HepG2 (cell line): ENCODE data around the gene CDC123. TPM values are rescaled to one million over a fixed set of nuclear protein-coding genes. Genes with fewer than 3 reads are reported as not detected.
"Not testable (repeated sequence)": the region's sequence is repeated elsewhere in the genome, so short reads cannot be mapped to it uniquely, and the experiment has no call there.

Experiments
- ATAC-seq: fragments of 200-7000 bp; cut with Tn5 transposase; 3 replicates; pipeline ENCODE4 v1.9.1; 2020; ENCODE audit warnings: mild to moderate bottlenecking, moderate library complexity
- BruUV-seq: library from RNA; stranded (reverse); fragments of 400-500 nt; replicated peaks from 2 replicates; lab custom pipeline; 2021; lab: Mats Ljungman, UMichigan
- CTCF ChIA-PET: fragments of 300-600 bp; formaldehyde crosslinking; extraction: SDS; loops from one replicate; lab custom pipeline; 2021; ENCODE audit warnings: low total read pairs, inconsistent platforms, low intra/inter-chr PET ratio; lab: Yijun Ruan, JAX
- POLR2A ChIA-PET: fragments of 350-600 bp; sonication (Branson Sonifier 250); formaldehyde crosslinking; loops from one replicate; lab custom pipeline; 2020; ENCODE audit warnings: antibody characterized with exemption, inconsistent platforms; lab: Yijun Ruan, JAX
- DNase-seq: peaks from one replicate; pipeline ENCODE4 v3.0.0-alpha.2; 2015; ENCODE audit warnings: low spot score
- FAIRE-seq: peaks from 3 replicates; lab custom pipeline; 2011; peaks lifted over from hg19 to GRCh38; lab: Jason Lieb, UNC
- H2AFZ ChIP-seq: one replicate; pipeline ENCODE4 v1.6.1; 2011; ENCODE audit warnings: low read length, inconsistent platforms
- H3K27ac ChIP-seq: fragments of 300-600 bp; 3 replicates; pipeline ENCODE4 v1.8.0; 2011; ENCODE audit warnings: mixed run types, mild to moderate bottlenecking, mixed read lengths, low read length, inconsistent platforms; ENCODE audit not compliant: insufficient read depth; ENCODE audit errors: extremely low read length
- H3K27me3 ChIP-seq, 2 experiments: fragments of 200-600 bp in 1 of 2; 2 replicates in 1 of 2; 3 replicates in 1 of 2; pipeline versions ENCODE4 v1.6.0 to v1.8.0; 2011; ENCODE audit warnings: low read length in 2 of 2, mild to moderate bottlenecking in 2 of 2, moderate library complexity in 2 of 2, inconsistent platforms in 1 of 2; ENCODE audit not compliant: insufficient read depth in 2 of 2, control insufficient read depth in 1 of 2
- H3K36me3 ChIP-seq, 2 experiments: fragments of 200-600 bp in 1 of 2; replicated peaks in 1 of 2; 2 replicates in 1 of 2; 3 replicates in 1 of 2; pipeline versions ENCODE4 v1.5.1 to v1.8.0; 2011; ENCODE audit warnings: low read length in 2 of 2, inconsistent platforms in 1 of 2; ENCODE audit not compliant: insufficient read depth in 2 of 2, control insufficient read depth in 1 of 2
- H3K4me1 ChIP-seq: 2 replicates; pipeline ENCODE4 v1.5.1; 2012; ENCODE audit warnings: low read length, inconsistent platforms; ENCODE audit not compliant: insufficient read depth
- H3K4me2 ChIP-seq: 2 replicates; pipeline ENCODE4 v1.6.0; 2011; ENCODE audit warnings: low read depth, low read length, inconsistent platforms
- H3K4me3 ChIP-seq, 3 experiments: fragments of 200-600 bp in 1 of 3; sonication (generic), shearing (Covaris generic) in 1 of 3; replicated peaks in 1 of 3; 2 replicates each; pipeline ENCODE4 v1.5.1; 2011 to 2016; ENCODE audit warnings: low read length in 3 of 3, inconsistent platforms in 2 of 3, low read depth in 2 of 3, mild to moderate bottlenecking in 2 of 3, control low read depth in 1 of 3, mixed read lengths in 1 of 3; ENCODE audit not compliant: insufficient read depth in 1 of 3
- H3K79me2 ChIP-seq: one replicate; pipeline ENCODE4 v1.6.1; 2011; ENCODE audit warnings: low read length, inconsistent platforms; ENCODE audit not compliant: insufficient read depth
- H3K9ac ChIP-seq: 2 replicates; pipeline ENCODE4 v1.6.0; 2011; ENCODE audit warnings: mild to moderate bottlenecking, low read depth, low read length, inconsistent platforms; ENCODE audit not compliant: insufficient read depth
- H3K9me3 ChIP-seq: 2 replicates; pipeline ENCODE4 v1.5.1; 2012; ENCODE audit warnings: mild to moderate bottlenecking, low read length
- H4K20me1 ChIP-seq: 2 replicates; pipeline ENCODE4 v1.6.0; 2011; ENCODE audit warnings: inconsistent platforms, mild to moderate bottlenecking, low read length, moderate library complexity; ENCODE audit not compliant: insufficient read depth
- CHCHD3 ChIP-seq: sonication (generic); formaldehyde crosslinking; IDR thresholded peaks from 2 replicates; pipeline ENCODE4 v1.8.0; 2022; ENCODE audit warnings: mild to moderate bottlenecking, missing genetic modification reagents, moderate library complexity
- GRHL1 ChIP-seq: sonication (generic); formaldehyde crosslinking; conservative IDR thresholded peaks from 2 replicates; pipeline ENCODE4 v1.8.0; 2022; ENCODE audit warnings: missing genetic modification reagents
- HNF1B ChIP-seq: sonication (generic); formaldehyde crosslinking; IDR thresholded peaks from 2 replicates; pipeline ENCODE4 v1.5.1; 2020; ENCODE audit warnings: mild to moderate bottlenecking, moderate library complexity, missing genetic modification reagents
- ISX ChIP-seq: sonication (generic); formaldehyde crosslinking; conservative IDR thresholded peaks from 2 replicates; pipeline ENCODE4 v1.5.0; 2020; ENCODE audit warnings: missing genetic modification reagents
- MYPOP ChIP-seq: sonication (generic); formaldehyde crosslinking; IDR thresholded peaks from 2 replicates; pipeline ENCODE4 v1.8.1; 2023; ENCODE audit warnings: mild to moderate bottlenecking, moderate library complexity, missing genetic modification reagents
- SKI ChIP-seq: fragments of 450-650 bp; IDR thresholded peaks from one replicate; pipeline ENCODE4 v1.6.1; 2018; ENCODE audit warnings: mild to moderate bottlenecking; ENCODE audit not compliant: partially characterized antibody
- SPEN ChIP-seq: sonication (generic); formaldehyde crosslinking; IDR thresholded peaks from 2 replicates; pipeline ENCODE4 v1.5.1; 2020; ENCODE audit warnings: low read depth, mild to moderate bottlenecking, missing genetic modification reagents
- SRF ChIP-seq: IDR thresholded peaks from 2 replicates; pipeline ENCODE4 v1.6.1; 2011; ENCODE audit warnings: mild to moderate bottlenecking, low read depth, low read length, moderate library complexity
- TBL1XR1 ChIP-seq: fragments of 150-350 bp; IDR thresholded peaks from 2 replicates; pipeline ENCODE4 v1.6.1; 2014; ENCODE audit warnings: borderline replicate concordance, low read length; ENCODE audit not compliant: partially characterized antibody
- ZNF205 ChIP-seq: IDR thresholded peaks from 2 replicates; pipeline ENCODE4 v1.6.1; 2018; ENCODE audit warnings: missing biosample characterization, missing genetic modification reagents
- ZNF337 ChIP-seq: sonication (generic); formaldehyde crosslinking; IDR thresholded peaks from 2 replicates; pipeline ENCODE4 v1.5.1; 2020; ENCODE audit warnings: missing genetic modification reagents, low read depth, mild to moderate bottlenecking, borderline replicate concordance
- ZNF75D ChIP-seq: sonication (generic); formaldehyde crosslinking; IDR thresholded peaks from 2 replicates; pipeline ENCODE4 v1.8.1; 2023; ENCODE audit warnings: missing genetic modification reagents, mild to moderate bottlenecking, borderline replicate concordance
- WGBS: methylation state at CpG from one replicate; pipeline ENCODE4 v1.1.6; 2017; ENCODE audit warnings: low lambda C conversion rate; 5-methylcytosine and 5-hydroxymethylcytosine counted together
- in situ Hi-C: cut with HindIII; loops from 2 replicates; pipeline ENCODE4 v1.10.0; 2017; ENCODE audit warnings: low pct_unique_long_range_greater_than_20kb; ENCODE audit not compliant: extremely low pct_ligation_motif_present
- intact Hi-C: fragments of 100-400 bp; cut with micrococcal nuclease; formaldehyde crosslinking; loops from one replicate; pipeline ENCODE4 v1.10.0; 2022; ENCODE audit not compliant: unreplicated experiment
- polyA plus RNA-seq, 8 experiments: library from polyadenylated mRNA; depleted of rRNA in 3 of 8; stranded (reverse) in 7 of 8; unstranded in 1 of 8; fragments of >200 nt; fragmentation: Illumina TruSeq in 4 of 8; extraction: Trizol in 4 of 8; gene quantifications; 2 replicates each; pipeline versions ENCODE4 v1.2.1 to v1.2.3, GENCODE V29; 2011 to 2016; ENCODE audit warnings: low read depth in 4 of 8, missing spikeins in 1 of 8, mixed read lengths in 1 of 8; ENCODE audit not compliant: insufficient read depth in 1 of 8
- total RNA-seq, 5 experiments: library from RNA; depleted of rRNA; stranded (reverse); fragments of >200 nt; fragmentation: Illumina TruSeq; extraction: Trizol; gene quantifications; 2 replicates each; pipeline ENCODE4 v1.2.3, GENCODE V29; 2016; ENCODE audit warnings: low read depth in 1 of 5

Gene CDC123
- total and polyA plus RNA-seq, 2 of the 13 experiments (the other 11 are each of a cell fraction or from before 2014, with no cell fraction given): 63.3 to 153 TPM

GRCh38 chr10:12228851-12229250, 32.9 kb downstream of the CDC123 start (continued):
- no peak for TF ChIP-seq SKI

- H2AFZ ChIP-seq, H3K79me2 ChIP-seq, DNase-seq, H3K4me2 ChIP-seq, intact Hi-C loops, FAIRE-seq, ATAC-seq, in situ Hi-C loops, POLR2A ChIA-PET, H3K27me3 ChIP-seq, H3K9me3 ChIP-seq, H3K9ac ChIP-seq, H4K20me1 ChIP-seq, BruUV-seq, H3K4me3 ChIP-seq, CTCF ChIA-PET: not testable (repeated sequence)
- Histone ChIP-seq H3K4me1 (peaks cover 51% of the 10 kb centered on the region), H3K27ac (peak overlapping the region; percentile 74), H3K36me3 (peaks cover 4 to 37% of the 10 kb centered on the region in 2 experiments; a peak in 3 of 5 replicates)
- WGBS: 98% methylated on average over 5 of the region's 5 CpGs
Measured at GRCh38 chr10:12234687-12235086, 38.7 kb downstream of the CDC123 start.

GRCh38 chr10:12235116-12235694, 39.2 kb downstream of the CDC123 start:
- FAIRE-seq (no peak), ATAC-seq (no peak), DNase-seq (no peak)
- Histone ChIP-seq H3K4me3 (no peak overlapping the region), H4K20me1 (no peaks in the 10 kb centered on the region), H2AFZ (no peak overlapping the region), H3K4me2 (peak overlapping the region; percentile 34; the same call in 1 of the 2 replicates), H3K9me3 (no peaks in the 10 kb centered on the region), H3K9ac (0 out of 2 replicates have a peak overlapping the region, but pooled peaks have one; percentile 10), H3K4me1 (peaks cover 51% of the 10 kb centered on the region), H3K27ac (peak overlapping the region; percentile 74), H3K27me3 (no peaks in the 10 kb centered on the region), H3K79me2 (peaks cover 2% of the 10 kb centered on the region), H3K36me3 (peaks cover 3 to 35% of the 10 kb centered on the region in 2 experiments; a peak in 3 of 5 replicates)
- ChIA-PET CTCF (no interaction called here), POLR2A (no interaction called here)
- in situ Hi-C loops (no loop called here), intact Hi-C loops (no loop called here)
- BruUV-seq: no TSS peak
- 73% methylated on average over 3 of the region's 3 CpGs for WGBS
- no peak for TF ChIP-seq SRF
- no peak for TF ChIP-seq ZNF75D (CRISPR knock-in tag)
- no peak for TF ChIP-seq TBL1XR1
- no peak for TF ChIP-seq CHCHD3 (CRISPR knock-in tag)
- TF ChIP-seq HNF1B: no peak
- TF ChIP-seq ZNF205 (CRISPR knock-in tag): no peak
- no peak for TF ChIP-seq ZNF337
- TF ChIP-seq SPEN (CRISPR knock-in tag): no peak
- no peak for TF ChIP-seq MYPOP (CRISPR knock-in tag)
- TF ChIP-seq GRHL1 (CRISPR knock-in tag): no peak
- no peak for TF ChIP-seq ISX (CRISPR knock-in tag)
